H1 (cell line): ENCODE data around the gene JAG2. TPM values are rescaled to one million over a fixed set of nuclear protein-coding genes. Genes with fewer than 3 reads are reported as not detected.

Experiments used
- CTCF ChIP-seq, 3 experiments: IDR thresholded peaks; 1 replicate in 2 of 3; 2 replicates in 1 of 3; pipeline versions ENCODE4 v1.5.1 to v1.6.1; 2011; ENCODE audit warnings: low read length in 3 of 3, mild to moderate bottlenecking in 3 of 3, inconsistent platforms in 2 of 3, low read depth in 1 of 3, moderate library complexity in 1 of 3; ENCODE audit not compliant: insufficient read depth in 1 of 3; ENCODE audit errors: control extremely low read depth in 1 of 3
- E2F6 ChIP-seq: IDR thresholded peaks from 2 replicates; pipeline ENCODE4 v1.6.1; 2012; ENCODE audit warnings: inconsistent platforms
- FOSL1 ChIP-seq: IDR thresholded peaks from 2 replicates; pipeline ENCODE4 v1.6.1; 2011; ENCODE audit warnings: mild to moderate bottlenecking, low read depth, low read length, moderate library complexity; ENCODE audit not compliant: insufficient read depth
- GABPA ChIP-seq: IDR thresholded peaks from 2 replicates; pipeline ENCODE4 v1.6.1; 2011; ENCODE audit warnings: mild to moderate bottlenecking, low read length, moderate library complexity, borderline replicate concordance; ENCODE audit not compliant: insufficient read depth
- HDAC6 ChIP-seq: IDR thresholded peaks from one replicate; pipeline ENCODE4 v1.7.1; 2012; ENCODE audit warnings: low read depth, mild to moderate bottlenecking, inconsistent platforms, low read length, moderate library complexity
- JUN ChIP-seq: IDR thresholded peaks from 2 replicates; pipeline ENCODE4 v1.6.1; 2011; ENCODE audit warnings: low read depth, mild to moderate bottlenecking, improper control_type of control experiment, low read length
- MAX ChIP-seq: IDR thresholded peaks from 2 replicates; pipeline ENCODE4 v1.6.1; 2012; ENCODE audit warnings: inconsistent platforms
- RBBP5 ChIP-seq: IDR thresholded peaks from 2 replicates; pipeline ENCODE4 v1.7.1; 2012; ENCODE audit warnings: low read depth, mild to moderate bottlenecking, inconsistent platforms, low read length, moderate library complexity, borderline replicate concordance
- SIX5 ChIP-seq: IDR thresholded peaks from 2 replicates; pipeline ENCODE4 v1.6.1; 2011; ENCODE audit warnings: mild to moderate bottlenecking, low read depth, low read length
- SUZ12 ChIP-seq: fragments of 200-600 bp; sonication (generic); IDR thresholded peaks from 2 replicates; pipeline ENCODE4 v1.6.1; 2012; ENCODE audit warnings: mild to moderate bottlenecking, inconsistent platforms, low read length, moderate library complexity, mixed read lengths
- YY1 ChIP-seq: IDR thresholded peaks from 2 replicates; pipeline ENCODE4 v1.6.1; 2011; ENCODE audit warnings: low read depth, mild to moderate bottlenecking, low read length
- polyA plus RNA-seq, 7 experiments: library from polyadenylated mRNA; depleted of rRNA in 3 of 7; stranded (reverse) in 5 of 7; unstranded in 2 of 7; fragments of >200 nt in 5 of 7; fragments of 200-250 nt in 2 of 7; gene quantifications; 1 replicate in 5 of 7; 2 replicates in 1 of 7; 4 replicates in 1 of 7; pipeline versions ENCODE4 v1.2.1 to v1.2.3, GENCODE V29; 2011 to 2013; ENCODE audit warnings: missing spikeins in 2 of 7, mixed read lengths in 2 of 7
- total RNA-seq: library from RNA; stranded (reverse); fragmentation: NEBNext Ultra II Directional; extraction: Animal tissue kit (Norgen Biotek cat#: 25700); gene quantifications from 2 replicates; pipeline ENCODE4 v1.2.1, GENCODE V29; 2021

The JAG2 gene
- total and polyA plus RNA-seq, 2 of the 8 experiments (the other 6 are each of a cell fraction or from before 2014, with no cell fraction given), result 2.8 to 6.2 TPM

- TF ChIP-seq CTCF (IDR thresholded peaks at IDR 0.05; ENCODE audit: control extremely low read depth in 1 of 3, insufficient read depth in 1 of 3, low read depth in 1 of 3, low read length in 3 of 3) (peak in 2 of 3 experiments; percentile 77 to 80; a peak in 3 of 4 replicates), YY1 (peak; percentile 24; the same call in 1 of the 2 replicates), GABPA (peak; percentile 51; the same call in 1 of the 2 replicates), HDAC6 (no peak), SIX5 (no peak), E2F6 (no peak; the same call in 1 of the 2 replicates), FOSL1 (no peak), JUN (no peak), RBBP5 (no peak), SUZ12 (no peak), MAX (peak; percentile 54; the same call in 1 of the 2 replicates)
- TF ChIP-seq, all 59 proteins: peak for 13
Observed at GRCh38 chr14:105093431-105094192, 75.0 kb downstream of the JAG2 start (continued).
